Neural cell (in vitro differentiated cells): Measurements from ENCODE around the gene RNF187.

Experiments used
- MXI1 ChIP-seq: fragments of 450-650 bp; conservative IDR thresholded peaks from 2 replicates; pipeline ENCODE4 v1.6.1; 2014; ENCODE audit warnings: antibody characterized with exemption, mild to moderate bottlenecking; ENCODE audit not compliant: poor library complexity, severe bottlenecking
- POLR2AphosphoS5 ChIP-seq: IDR thresholded peaks from 2 replicates; pipeline ENCODE4 v1.6.1; 2012
- TF ChIP-seq, protein P1 (sequence below): IDR thresholded peaks from 2 replicates; pipeline ENCODE4 v1.6.1; 2012; ENCODE audit warnings: borderline replicate concordance

DNA sequence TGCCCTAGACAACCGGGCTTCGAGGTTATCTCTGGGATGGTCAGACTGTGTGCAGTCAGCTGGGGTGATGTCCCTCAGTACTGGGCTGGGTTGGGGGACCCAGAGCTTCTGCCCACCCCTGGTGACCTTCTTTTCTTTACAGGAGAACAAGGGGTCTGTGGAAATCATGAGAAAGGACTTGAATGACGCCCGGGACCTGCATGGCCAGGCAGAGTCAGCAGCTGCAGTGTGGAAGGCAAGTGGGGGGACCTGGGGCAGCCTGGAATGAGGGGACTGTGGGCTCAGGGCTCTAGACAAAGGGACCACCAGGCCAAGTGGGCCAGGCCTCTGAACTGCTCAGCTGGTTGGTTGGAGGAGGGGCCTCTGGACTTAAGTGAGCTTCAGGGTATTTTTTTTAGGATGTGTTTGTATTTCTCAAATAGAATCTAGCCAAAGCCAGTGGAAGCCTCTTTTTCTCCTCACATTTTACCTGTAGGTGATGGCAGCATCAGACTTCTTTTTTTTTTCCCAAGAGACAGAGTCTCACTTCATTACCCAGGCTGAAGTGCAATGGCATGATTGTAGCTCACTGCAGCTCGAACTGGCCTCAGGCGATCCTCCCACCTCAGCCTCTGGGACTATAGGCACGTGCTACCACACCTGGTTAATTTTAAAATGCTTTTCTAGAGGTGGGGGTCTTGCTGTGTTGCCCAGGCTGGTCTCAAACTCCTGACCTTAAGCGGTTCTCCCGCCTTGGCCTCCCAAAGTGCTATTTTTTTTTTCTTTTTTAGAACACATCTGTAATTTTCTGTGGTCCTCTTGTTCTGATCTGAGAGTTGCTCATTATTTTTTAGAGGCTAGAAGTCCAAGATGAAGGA is 1.9 kb downstream of the RNF187 start:
- TF ChIP-seq POLR2AphosphoS5 (no peak), MXI1 (no peak)
- TF ChIP-seq, protein P1, sequence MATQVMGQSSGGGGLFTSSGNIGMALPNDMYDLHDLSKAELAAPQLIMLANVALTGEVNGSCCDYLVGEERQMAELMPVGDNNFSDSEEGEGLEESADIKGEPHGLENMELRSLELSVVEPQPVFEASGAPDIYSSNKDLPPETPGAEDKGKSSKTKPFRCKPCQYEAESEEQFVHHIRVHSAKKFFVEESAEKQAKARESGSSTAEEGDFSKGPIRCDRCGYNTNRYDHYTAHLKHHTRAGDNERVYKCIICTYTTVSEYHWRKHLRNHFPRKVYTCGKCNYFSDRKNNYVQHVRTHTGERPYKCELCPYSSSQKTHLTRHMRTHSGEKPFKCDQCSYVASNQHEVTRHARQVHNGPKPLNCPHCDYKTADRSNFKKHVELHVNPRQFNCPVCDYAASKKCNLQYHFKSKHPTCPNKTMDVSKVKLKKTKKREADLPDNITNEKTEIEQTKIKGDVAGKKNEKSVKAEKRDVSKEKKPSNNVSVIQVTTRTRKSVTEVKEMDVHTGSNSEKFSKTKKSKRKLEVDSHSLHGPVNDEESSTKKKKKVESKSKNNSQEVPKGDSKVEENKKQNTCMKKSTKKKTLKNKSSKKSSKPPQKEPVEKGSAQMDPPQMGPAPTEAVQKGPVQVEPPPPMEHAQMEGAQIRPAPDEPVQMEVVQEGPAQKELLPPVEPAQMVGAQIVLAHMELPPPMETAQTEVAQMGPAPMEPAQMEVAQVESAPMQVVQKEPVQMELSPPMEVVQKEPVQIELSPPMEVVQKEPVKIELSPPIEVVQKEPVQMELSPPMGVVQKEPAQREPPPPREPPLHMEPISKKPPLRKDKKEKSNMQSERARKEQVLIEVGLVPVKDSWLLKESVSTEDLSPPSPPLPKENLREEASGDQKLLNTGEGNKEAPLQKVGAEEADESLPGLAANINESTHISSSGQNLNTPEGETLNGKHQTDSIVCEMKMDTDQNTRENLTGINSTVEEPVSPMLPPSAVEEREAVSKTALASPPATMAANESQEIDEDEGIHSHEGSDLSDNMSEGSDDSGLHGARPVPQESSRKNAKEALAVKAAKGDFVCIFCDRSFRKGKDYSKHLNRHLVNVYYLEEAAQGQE: no peak
